Glutamatergic neuron (in vitro differentiated cells): ENCODE results near the gene USF3. TPM values are rescaled to one million over a fixed set of nuclear protein-coding genes. Genes with fewer than 3 reads are reported as not detected.

Experiments
- DNase-seq: peaks from one replicate; pipeline ENCODE4 v3.0.0; 2022
- H3K27ac Mint-ChIP-seq: one replicate; pipeline ENCODE4 v1.8.0; 2020; ENCODE audit warnings: mild to moderate bottlenecking, mixed read lengths, inconsistent platforms; ENCODE audit not compliant: unreplicated experiment
- H3K27me3 Mint-ChIP-seq: one replicate; pipeline ENCODE4 v1.8.0; 2020; ENCODE audit warnings: mild to moderate bottlenecking, moderate library complexity, mixed read lengths, inconsistent platforms; ENCODE audit not compliant: unreplicated experiment
- H3K36me3 Mint-ChIP-seq: one replicate; pipeline ENCODE4 v1.8.0; 2020; ENCODE audit warnings: mild to moderate bottlenecking, mixed read lengths, inconsistent platforms; ENCODE audit not compliant: unreplicated experiment
- H3K4me1 Mint-ChIP-seq: one replicate; pipeline ENCODE4 v1.8.0; 2020; ENCODE audit warnings: mild to moderate bottlenecking, low read depth, mixed read lengths, inconsistent platforms; ENCODE audit not compliant: unreplicated experiment
- H3K4me3 Mint-ChIP-seq: one replicate; pipeline ENCODE4 v1.8.0; 2020; ENCODE audit warnings: mild to moderate bottlenecking, mixed read lengths, inconsistent platforms; ENCODE audit not compliant: unreplicated experiment
- H3K9me3 Mint-ChIP-seq: one replicate; pipeline ENCODE4 v1.8.0; 2020; ENCODE audit warnings: mild to moderate bottlenecking, moderate library complexity, mixed read lengths, inconsistent platforms; ENCODE audit not compliant: unreplicated experiment
- total RNA-seq: library from RNA; stranded (reverse); fragmentation: NEBNext Ultra II Directional; extraction: Animal tissue kit (Norgen Biotek cat#: 25700); gene quantifications from one replicate; pipeline ENCODE4 v1.2.1, GENCODE V29; 2021; ENCODE audit not compliant: unreplicated experiment
- TF ChIP-seq, protein P1 (sequence below): fragments of 200-600 bp; sonication (generic); IDR thresholded peaks from one replicate; pipeline ENCODE4 v1.5.0; 2021; ENCODE audit not compliant: partially characterized antibody, unreplicated experiment

USF3 gene
- total RNA-seq, 1 donor from 2014 or later = 14.9 TPM

DNA sequence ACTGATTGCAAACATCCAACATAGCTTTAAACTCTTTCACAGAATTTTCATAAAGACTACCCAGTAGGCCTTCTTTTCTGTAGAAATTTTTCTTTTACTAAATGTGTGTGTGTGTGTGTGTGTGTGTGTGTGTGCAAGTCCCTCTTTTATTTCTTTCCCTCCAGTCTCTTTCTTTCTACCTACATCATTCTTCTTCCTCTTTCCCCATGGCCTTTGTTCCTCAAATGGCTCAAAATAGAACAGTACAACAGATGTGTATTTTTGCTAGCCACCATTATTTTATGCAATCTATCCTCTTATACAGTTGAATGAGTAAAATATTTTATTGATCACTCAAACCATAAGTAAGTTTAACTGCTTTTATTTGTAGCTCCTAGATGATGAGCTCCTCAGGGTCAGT is 76.4 kb downstream of the USF3 start:
- Mint-ChIP-seq H3K4me3 (no peak overlapping the region), H3K36me3 (no peaks in the 10 kb centered on the region), H3K9me3 (no peaks in the 10 kb centered on the region), H3K27me3 (no peaks in the 10 kb centered on the region), H3K4me1 (no peaks in the 10 kb centered on the region), H3K27ac (no peak overlapping the region)
- TF ChIP-seq, protein P1, sequence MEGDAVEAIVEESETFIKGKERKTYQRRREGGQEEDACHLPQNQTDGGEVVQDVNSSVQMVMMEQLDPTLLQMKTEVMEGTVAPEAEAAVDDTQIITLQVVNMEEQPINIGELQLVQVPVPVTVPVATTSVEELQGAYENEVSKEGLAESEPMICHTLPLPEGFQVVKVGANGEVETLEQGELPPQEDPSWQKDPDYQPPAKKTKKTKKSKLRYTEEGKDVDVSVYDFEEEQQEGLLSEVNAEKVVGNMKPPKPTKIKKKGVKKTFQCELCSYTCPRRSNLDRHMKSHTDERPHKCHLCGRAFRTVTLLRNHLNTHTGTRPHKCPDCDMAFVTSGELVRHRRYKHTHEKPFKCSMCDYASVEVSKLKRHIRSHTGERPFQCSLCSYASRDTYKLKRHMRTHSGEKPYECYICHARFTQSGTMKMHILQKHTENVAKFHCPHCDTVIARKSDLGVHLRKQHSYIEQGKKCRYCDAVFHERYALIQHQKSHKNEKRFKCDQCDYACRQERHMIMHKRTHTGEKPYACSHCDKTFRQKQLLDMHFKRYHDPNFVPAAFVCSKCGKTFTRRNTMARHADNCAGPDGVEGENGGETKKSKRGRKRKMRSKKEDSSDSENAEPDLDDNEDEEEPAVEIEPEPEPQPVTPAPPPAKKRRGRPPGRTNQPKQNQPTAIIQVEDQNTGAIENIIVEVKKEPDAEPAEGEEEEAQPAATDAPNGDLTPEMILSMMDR = no peak
- DNase-seq = no peak

DNA sequence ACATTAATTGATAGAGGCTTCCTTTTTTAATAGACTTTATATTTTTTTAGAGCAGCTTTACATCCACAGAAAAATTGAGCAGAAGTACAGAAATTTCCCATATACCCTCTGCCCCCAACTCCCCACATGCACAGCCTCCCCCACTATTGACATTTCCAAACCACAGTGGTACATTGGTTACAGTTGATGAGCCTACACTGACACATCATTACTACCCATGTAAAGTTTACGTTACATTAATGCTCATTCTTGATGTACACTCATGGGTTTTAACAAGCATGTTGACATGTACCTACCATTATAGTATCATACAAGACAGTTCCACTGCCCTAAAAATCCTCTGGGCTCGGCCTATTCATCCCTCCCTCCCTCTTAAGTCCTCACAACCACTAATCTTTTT is 78.7 kb downstream of the USF3 start:
- Mint-ChIP-seq H3K4me3 (no peak overlapping the region), H3K27ac (no peak overlapping the region), H3K4me1 (no peaks in the 10 kb centered on the region), H3K27me3 (no peaks in the 10 kb centered on the region), H3K9me3 (no peaks in the 10 kb centered on the region), H3K36me3 (no peaks in the 10 kb centered on the region)
- no peak for DNase-seq
- TF ChIP-seq, protein P1 = no peak

GRCh38 chr3:113615976-113616375 is 80.5 kb downstream of the USF3 start:
- no peaks in the 10 kb centered on the region for H3K4me1 Mint-ChIP-seq
- H3K36me3 Mint-ChIP-seq = no peaks in the 10 kb centered on the region
- no peak for DNase-seq
- no peak overlapping the region for H3K4me3 Mint-ChIP-seq
- TF ChIP-seq, protein P1 = no peak
- no peaks in the 10 kb centered on the region for H3K9me3 Mint-ChIP-seq
- no peaks in the 10 kb centered on the region for H3K27me3 Mint-ChIP-seq
- H3K27ac Mint-ChIP-seq = no peak overlapping the region

DNA sequence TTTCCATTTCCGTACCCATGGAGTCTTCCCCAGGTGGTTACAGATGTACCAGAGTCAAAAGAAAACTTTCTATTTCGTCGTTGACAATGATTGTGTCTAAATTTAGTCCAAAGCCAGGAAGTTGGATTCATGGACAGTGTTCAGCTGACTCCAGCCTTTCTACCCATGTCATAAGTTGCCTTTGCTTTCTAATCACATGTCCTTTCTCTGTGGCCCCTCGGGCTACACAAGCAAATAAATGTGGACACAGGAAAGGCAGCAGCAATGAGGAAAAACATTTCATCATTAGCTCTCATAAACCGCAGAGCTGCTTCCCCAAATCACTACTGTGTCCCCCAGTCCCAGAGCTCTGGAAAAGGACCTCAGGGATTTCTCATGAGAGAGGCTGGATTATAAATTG is 82.0 kb downstream of the USF3 start:
- H3K9me3 Mint-ChIP-seq = no peaks in the 10 kb centered on the region
- H3K36me3 Mint-ChIP-seq = no peaks in the 10 kb centered on the region
- H3K27ac Mint-ChIP-seq = no peak overlapping the region
- no peaks in the 10 kb centered on the region for H3K27me3 Mint-ChIP-seq
- DNase-seq = no peak
- H3K4me1 Mint-ChIP-seq = no peaks in the 10 kb centered on the region
- no peak overlapping the region for H3K4me3 Mint-ChIP-seq
- TF ChIP-seq, protein P1 = no peak

- H3K9me3 Mint-ChIP-seq = no peaks in the 10 kb centered on the region
These were observed 89.2 kb downstream of the USF3 start for GRCh38 chr3:113607219-113607596.

More at GRCh38 chr3:113607219-113607596, 89.2 kb downstream of the USF3 start:
- DNase-seq = no peak
- H3K4me3 Mint-ChIP-seq = no peak overlapping the region
- H3K27me3 Mint-ChIP-seq = no peaks in the 10 kb centered on the region
- TF ChIP-seq, protein P1 = no peak
- no peaks in the 10 kb centered on the region for H3K4me1 Mint-ChIP-seq
- H3K36me3 Mint-ChIP-seq = no peaks in the 10 kb centered on the region
- no peak overlapping the region for H3K27ac Mint-ChIP-seq
